ENCODE data around the gene CAMK1G. TPM values are rescaled to one million over a fixed set of nuclear protein-coding genes. Genes with fewer than 3 reads are reported as not detected.
A peak's percentile ranks its signal among the peaks of the same experiment; 100 is the strongest.

CAMK1G gene
- polyA plus RNA-seq, 5 donors: 6.8 to 9.1 (median 8.8) TPM

DNA sequence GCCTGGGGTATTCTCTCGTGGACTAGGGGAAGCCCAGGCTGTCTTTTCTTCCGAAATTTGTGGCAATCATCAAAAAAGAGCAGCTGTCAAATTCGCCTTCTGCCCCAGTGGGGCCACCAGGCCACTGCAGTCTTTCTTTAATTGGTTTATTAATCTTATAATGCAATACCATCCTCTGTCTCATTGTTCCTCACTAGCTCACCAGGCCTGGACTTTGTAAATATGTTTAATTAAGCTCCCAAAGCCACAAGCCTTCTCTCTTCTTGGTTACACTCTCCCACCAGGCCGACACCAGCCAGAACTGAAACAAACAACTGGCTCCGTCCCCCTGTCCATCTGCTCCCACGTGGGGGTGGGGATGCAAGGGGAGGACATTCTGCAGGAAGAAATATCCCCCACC, 22.0 kb upstream of the CAMK1G start:
- no peak for DNase-seq

DNA sequence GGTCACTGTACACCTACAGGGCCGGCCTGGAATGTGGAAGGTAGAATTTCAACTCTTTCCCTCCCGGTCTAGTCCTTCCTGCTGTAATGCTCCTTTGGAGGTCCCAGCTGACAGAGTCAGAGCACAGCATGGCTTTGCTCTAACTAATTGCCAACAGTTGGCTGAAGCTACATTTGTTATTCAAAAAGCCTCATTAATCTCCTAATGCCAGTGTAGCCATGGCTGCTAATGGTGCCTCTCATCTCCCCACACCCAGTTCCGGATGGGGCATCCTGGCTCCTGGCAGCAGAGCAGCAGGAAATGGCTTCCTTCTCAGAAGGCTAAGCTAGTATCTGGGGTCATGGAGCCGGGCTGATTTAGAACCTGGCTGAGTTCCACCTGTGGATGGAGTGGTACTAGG, 18.7 kb upstream of the CAMK1G start:
- DNase-seq: no peak

DNA sequence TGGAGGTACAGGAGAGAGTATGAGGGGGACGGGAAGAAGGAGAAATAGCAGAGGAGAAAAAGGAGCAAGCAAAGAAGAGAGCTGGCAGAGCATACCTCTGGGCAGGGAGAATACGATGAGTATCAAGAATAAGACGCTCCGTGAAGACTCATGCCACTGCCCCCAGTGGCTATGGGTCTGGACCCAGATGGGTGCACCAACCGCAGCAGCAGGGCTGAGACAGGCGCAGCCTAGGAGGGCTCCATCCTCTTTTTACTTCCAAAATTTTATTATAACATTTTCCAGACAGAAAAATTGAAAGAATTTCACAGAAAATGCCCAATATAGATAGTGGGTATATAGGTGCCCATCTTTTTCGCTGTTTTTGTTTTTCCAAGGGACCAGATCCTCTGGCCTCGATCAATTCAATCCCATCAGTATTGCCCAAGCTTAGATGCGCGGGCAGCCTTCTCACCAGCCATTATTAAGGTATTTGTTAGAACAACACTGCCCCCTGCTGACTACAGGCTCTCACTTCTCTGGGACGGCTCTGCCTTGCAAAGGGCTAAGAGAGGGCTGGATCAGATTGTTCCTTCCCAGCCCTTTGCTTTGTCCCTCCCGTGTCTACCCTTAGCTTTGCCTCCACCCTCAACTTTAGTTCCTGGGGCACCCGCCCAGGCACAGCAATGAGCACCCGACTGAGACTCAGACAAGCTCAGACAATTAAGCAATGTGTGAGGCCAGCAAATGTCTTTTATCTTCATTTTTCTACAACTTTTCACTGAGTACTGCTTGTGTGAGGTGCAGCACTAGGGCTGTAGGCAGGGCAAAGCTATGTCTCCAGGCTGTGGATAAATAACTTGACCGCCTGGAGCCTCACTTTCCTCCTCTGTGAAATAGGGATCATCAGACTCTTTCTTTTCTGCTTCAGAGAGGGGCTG, 17.5 kb upstream of the CAMK1G start:
- peak; percentile 49 to 75 for DNase-seq

DNA sequence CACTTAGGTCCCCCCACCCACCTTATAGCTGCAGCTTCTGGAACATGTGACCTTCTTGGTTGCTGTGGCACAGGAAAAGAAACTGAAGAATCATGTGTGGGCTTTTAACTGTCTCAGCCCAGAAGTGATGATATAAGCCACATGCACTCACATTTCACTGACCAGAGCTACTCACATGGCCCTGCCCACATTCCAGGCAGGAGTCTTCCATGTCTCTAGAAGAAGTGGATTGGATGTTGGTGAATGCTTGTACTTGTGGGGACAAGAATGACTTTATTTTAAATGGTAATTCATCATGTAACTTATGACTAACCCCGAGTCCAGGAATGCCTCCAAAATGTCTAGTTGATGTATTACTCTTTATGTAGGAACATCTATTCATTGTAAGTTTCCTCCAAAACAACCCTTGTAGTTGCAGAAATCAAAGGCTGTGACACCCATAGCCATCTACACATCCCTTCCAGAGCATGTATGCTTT, 15.8 kb upstream of the CAMK1G start:
- no peak for DNase-seq

DNA sequence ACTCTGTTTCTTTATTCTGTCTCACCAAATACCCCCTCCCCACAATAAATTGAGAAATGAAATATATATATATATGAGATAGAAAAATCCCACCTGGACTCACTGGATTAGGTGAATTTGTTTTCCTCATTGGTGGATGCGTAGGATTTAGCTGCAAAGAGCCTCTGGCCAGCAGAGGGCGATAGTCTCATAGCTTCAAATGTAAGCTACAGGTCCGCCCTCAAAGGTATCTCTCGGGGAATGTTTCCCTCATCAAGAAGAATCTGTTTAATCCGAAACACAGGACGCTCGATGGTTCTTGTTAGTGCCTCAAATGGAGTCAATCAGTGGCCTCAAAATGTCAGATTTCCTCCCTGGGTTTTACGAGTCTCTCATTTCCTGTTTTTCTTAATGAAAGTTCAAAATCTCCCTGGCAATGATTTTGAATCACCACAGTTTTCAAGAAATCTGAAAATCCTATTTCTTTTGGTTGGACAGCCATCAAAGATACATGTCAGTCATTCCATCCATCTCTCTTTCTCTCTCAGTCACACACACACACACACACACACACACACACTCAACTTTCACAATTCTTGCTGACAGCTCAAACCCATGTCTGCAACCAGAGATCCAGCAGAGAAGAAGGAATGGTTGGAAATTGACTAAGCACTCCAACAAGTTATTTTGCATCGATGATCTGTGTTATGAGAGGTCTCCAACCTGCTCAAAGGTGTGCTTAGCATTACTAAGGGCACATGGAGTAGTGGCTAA, 13.9 kb upstream of the CAMK1G start:
- DNase-seq: no peak

DNA sequence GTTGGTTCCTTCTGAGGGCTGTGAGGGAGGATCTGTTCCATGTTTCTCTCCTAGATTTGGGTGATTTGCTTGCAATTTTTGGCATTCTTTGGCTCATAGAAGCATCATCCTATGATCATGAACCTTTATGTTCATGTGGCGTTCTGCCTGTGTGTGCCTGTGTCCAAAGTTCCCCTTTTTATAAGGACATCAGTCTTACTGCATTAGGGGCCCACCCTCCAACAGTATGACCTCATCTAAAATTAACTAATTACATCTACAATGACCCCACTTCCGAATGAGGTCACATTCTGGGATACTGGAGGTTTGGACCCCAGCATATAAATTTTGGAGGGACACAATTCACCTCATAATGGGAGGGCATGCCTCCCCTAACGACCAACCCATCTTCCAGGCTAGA, 12.8 kb upstream of the CAMK1G start:
- no peak for DNase-seq

DNA sequence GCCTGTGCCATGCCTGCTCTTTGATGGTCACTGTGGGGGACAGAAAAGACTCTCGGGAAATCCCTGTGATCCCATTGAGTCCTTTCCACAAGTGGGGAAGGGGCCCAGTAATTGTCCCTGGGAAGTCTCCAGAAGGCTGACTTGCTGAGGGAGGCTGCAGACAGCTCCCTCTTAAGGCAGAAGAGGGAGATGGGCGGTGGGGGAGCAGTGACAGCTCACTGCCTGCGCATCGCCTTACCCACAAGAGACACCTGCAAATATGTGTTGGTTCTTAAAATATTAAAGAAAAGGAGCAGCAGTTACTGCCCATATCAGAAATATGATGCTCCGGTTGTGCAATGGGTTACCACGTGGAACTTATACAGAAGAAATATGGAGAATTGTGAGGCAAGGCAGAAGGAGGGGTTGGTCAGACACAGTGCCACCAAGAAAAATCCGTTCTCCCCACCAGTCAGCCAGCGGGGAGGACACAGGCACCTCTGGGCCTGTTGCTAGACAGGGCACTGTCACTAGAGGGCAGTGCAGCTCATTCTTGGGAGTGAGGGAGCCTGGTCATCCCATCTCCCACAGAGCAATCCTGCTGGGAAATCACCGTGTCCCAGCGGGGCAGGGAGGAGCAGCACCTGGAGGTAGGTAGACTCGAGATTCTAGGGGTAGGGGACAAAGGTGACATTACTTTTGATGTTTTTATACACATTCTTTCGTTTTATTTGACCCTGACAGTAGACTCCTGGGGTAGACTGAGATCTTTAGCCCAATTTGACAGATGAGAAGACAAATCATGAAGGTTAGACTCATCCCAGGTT, 6.9 kb upstream of the CAMK1G start:
- DNase-seq: peak; percentile 53 to 66

DNA sequence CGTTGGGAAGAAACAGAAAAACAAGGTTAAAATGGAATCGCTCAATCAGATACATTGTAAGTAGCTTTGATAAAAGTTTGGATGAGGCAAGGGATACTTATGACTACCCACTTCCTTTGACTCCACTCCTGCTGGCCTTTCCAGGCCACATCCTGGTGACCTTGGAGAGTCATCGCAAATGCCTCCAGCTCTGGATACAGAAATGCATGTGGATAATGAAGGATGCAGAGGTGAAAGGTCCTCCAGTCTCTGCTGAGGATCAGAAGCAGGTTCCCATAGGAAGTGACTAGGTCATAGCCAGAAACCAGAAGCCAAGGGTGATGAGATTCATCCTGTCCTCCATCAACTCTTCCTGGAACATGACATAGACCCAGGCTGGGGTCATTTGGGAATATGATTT, 6.2 kb upstream of the CAMK1G start:
- DNase-seq: no peak

DNA sequence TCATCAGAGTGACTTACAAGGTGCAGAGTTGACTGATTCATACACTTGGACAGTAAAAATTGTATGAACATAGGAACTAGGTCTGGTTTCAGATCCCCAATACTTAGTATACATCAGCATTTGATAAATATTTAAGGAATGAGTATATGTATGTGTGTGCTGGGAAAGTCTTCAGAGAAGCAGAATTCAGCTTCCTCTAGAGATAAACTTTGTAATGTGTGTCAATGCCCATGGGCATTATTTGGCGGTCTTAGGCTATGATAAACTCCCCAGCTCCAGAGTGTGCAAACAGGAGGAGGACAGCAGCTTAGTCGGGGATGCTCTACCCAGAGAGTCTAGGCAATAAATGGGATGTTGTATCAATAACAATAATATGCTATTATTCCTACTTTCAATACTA, 2.9 kb upstream of the CAMK1G start:
- DNase-seq: no peak

DNA sequence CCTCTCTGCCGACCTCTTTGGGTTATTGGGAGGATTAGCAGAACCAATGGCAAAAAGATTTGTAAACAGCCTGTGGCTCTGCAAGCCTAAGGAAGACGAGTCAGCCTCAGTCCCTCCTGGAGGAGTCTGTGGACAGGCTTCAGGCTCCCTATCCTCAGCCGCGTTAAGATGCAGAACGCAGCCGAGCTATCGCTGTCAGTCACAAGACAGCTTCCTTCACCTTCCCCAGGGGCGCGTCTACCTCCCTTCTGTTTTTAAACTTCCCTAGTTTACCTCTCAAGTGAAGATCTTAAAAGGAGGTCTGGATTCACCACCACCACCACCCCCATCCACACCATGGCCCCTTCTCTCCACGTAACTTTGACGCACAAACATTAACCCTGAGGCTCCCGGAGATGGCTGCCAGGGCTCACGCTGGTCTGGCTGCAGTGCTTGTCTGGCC, 738 bp downstream of the CAMK1G start:
- DNase-seq: no peak

DNA sequence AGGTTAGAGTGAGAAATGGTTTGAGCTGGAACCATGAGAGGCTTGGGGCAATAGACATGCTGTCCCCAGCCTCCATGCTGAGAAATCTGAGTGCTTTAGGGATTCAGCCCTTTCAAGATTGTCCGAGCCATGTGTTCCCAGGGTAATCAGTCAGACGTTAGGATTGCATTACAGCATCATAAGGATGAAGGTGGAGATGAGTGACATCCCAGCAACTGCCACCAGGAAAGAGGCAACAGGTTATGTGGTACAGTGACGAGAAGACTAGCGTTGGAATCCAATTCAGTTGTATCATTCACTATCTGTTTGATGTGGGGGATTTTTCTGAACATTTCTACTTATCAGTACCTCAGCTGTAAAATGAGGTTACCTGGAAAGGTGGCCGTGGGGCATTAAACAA, 1.7 kb downstream of the CAMK1G start:
- no peak for DNase-seq

DNA sequence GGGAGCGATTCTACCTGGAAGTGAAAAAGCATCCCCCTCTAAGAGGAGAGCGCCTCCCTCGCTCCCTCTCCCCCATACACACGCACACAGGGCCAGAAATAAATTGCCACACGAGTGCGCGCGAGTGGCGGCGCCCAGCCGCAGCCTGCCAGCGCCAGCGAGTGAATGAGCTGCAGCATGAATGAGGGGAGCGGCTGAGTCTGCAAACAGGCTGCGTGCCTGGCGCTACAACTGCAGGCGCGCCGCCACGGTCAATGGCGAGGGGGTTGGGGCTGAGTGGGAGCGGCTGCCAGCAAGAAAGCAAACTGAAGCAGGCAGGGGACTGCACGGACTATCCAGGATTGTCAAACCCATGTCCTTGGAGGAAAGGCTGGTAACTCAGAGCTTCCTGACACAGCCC, 2.2 kb downstream of the CAMK1G start:
- peak; percentile 65 to 70 for DNase-seq

DNA sequence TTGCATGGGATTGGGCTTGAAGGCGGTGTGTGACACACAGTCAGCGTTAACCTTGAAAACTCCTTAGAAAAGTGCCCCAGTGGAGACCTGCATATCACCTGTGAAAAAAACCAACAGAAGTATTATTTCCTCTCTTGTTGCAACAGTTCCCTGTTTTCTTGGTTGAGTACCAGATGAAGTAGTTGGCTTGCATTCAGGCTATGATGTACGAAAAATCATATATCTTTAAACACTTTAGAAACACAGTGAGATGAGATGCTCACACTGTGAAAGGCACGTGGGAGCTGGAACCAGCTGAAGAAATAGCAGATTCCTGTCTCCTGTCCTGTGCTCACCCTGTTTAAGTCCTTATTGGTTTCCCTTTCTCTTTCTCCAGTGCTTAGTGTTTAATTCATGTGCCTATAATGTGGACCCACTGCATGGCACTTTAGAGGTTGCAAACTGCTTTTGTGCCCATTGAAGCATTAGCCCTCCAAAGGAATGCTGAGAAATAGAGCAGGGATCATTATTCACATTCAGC, 2.8 kb downstream of the CAMK1G start:
- peak in 1 of 2 donors; percentile 10 for DNase-seq

DNA sequence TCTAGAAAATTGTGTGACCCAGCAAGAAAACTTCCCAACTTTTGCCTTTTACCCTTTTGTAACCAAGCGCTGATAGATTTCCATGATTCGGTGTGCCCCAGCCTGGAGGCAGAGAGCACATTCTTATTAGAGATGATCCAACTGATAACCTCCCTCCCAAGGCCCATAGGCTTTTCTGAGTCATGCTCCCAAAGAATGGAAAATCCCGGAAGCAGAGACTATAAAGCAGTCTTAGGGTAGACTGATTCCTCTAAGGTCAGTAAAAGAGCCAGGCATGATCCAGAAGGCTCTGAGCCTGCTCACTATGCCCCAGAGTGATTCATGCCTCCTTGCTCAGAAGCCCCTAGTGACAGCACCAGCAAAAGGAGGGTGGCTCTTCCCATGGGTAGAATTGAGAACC, 4.3 kb downstream of the CAMK1G start:
- DNase-seq: no peak

DNA sequence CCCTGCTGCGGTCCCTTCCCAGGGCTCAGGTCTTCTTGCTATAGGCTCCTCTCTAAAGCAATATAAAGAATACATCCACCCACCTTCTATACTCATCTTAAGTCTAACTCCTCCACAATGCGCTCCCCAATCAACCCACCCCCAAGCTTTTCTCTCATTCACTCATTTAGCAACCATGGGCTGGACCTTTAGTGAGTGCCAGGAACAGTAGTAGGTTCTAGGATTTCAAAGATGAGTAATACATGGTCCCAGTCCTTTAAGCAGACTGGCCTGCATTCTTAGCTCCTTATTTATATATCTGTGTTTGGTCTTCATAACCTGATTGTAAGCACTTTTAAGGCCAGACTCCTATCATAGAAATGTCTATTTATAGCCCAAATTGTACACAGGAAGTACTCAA, 5.9 kb downstream of the CAMK1G start:
- no peak for DNase-seq

DNA sequence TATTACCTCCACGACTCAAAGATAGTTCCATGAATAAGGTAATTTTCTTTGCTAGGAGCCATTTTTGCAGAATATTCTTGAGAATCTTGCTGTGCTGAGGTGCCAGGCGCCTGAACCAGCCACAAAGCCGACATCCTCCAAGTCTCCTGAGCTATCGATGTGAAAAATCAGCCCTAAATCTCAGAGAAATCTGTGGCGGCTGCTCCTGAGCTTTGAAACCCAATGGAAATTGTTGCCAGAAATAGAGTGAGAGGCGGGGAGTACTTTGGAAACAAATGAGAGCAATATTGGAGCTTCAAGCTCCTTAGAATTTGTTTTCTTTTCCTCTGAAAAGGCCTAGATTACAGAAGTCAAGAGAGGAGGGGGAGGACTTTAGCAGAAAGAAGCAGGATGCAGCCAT, 6.3 kb downstream of the CAMK1G start:
- DNase-seq: no peak

DNA sequence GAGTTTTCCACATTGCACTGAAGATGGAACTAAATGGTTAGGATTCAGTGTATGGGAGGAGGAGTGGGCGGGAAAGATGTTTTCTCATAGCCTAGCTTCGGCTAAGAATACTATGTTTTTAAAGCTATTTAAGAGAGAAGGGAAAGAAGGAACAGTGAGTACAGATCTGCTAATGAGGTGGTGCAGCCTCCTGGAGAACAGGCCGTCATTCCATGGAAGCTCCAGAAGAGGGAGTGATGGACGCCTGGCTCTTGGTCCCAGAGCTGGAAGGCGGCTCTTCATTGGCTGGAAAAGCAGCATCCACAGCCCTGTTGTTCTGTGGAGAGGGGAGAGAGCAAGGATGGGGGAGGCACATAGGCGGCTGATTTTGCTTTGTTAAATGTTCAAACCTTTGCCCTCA, 6.9 kb downstream of the CAMK1G start:
- DNase-seq: no peak

DNA sequence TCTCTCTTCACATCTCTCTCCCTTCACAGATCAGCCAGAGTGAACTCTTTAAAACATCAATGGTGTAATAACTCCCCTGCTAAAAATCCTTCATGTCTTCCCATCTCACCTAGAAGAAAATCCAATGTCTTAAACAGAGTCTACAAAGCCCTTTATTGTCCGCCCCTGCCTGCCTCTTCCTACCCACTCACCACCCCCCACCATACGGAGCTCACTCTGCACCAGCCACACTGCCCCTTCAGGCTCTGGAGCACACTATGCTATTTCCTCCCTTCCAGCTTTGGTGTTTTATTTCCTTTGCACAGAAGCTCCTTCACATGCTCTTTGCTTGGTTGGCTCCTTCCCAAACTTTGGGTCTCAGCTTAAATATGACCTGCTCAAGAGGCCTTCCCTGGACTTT, 10.2 kb downstream of the CAMK1G start:
- no peak for DNase-seq

DNA sequence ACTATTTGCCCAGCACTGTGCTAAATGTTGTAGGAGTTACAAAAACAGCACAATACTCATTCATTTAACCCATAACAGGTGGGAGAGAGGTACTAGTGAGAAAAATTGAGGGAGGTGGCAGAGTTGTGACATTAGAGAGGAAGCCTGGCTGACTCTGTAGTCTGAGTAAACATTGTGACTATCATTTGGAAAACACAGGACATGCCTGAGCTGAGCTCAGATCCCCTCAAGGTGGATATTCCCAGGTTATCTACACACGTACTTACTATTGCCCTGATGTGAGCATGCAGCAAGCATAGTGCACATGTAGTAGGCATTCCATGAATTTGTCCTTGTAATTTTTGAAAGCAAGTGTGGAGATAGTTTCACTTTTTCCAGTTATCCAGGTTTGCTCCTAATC, 10.9 kb downstream of the CAMK1G start:
- DNase-seq: no peak

DNA sequence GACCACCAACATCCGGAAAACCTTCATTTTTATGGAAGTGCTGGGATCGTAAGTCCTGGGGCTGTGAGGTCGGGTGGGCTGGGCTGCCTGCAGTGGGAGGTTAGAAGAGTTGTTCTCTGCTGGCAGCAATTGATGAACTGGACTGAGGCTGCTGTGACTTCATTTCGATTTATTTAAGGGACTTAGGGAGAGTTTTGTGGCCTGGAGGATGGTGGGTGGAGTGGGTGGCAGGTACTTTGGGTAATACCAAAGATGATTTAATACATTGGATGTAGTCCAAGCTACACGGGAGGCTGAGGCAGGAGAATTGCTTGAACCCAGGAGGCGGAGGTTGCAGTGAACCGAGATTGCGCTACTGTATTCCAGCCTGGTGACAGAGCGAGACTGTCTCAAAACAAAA, 11.5 kb downstream of the CAMK1G start:
- no peak for DNase-seq

DNA sequence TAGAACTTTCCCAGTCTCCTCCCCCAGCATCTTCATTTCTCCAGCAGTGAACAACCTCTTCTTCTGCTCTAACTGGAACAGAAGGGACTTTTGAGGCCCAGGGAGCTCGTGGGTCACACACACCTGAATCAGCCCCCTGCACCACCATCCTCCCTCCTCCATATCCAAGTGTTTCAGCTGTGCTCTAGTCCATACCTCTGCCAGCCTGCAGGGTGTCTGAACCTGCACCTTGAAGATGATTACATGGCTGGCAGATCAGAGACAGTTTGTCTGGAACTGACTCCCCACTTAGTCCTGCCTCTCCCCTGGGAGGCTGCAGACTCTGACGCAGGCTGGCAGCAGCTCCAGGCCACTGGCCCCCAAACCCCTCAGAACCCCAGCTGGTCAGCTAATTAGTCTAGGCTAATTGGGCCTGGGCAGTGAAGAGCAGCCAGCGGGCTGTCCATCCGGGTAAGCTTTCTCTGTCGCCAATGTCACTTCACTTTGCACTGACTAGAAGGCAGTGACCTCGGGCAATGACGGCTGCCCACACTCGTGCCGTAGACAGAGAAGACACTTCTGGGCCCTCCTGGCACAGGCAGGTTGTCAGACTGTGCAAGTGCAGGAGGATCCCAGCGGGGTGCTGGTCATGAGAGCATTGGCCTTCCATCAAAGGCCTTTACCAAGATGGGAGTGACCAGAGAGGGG, 12.2 kb downstream of the CAMK1G start:
- no peak for DNase-seq
